ENCODE results near the gene CXCL16. TPM values are rescaled to one million over a fixed set of nuclear protein-coding genes. Genes with fewer than 3 reads are reported as not detected.
A peak's percentile ranks its signal among the peaks of the same experiment; 100 is the strongest.

Gene CXCL16
- total and polyA plus RNA-seq, 8 donors, result 13.7 to 47.4 (median 28.8) TPM

- Histone ChIP-seq H3K36me3 (no peaks in the 10 kb centered on the region), H3K27me3 (peaks cover 0 to 73% (median 6%) of the 10 kb centered on the region in 3 donors), H3K4me3 (no peak overlapping the region), H3K27ac (no peak overlapping the region), H3K9me3 (no peaks in the 10 kb centered on the region), H3K4me1 (peaks cover 2 to 9% (median 3%) of the 10 kb centered on the region in 4 donors)
- intact Hi-C loops (cut with DNase I; ENCODE audit: low total_unique reads), result no loop called here
- WGBS, 5 donors, result 32 to 48% (median 44%) methylated on average over 3 of the region's 3 CpGs
- DNase-seq, result no peak
- no peak for TF ChIP-seq EP300 (IDR thresholded peaks at IDR 0.05)
- TF ChIP-seq CTCF (IDR thresholded peaks at IDR 0.05), result no peak
- no peak for TF ChIP-seq POLR2A (IDR thresholded peaks at IDR 0.05)
- no peak for TF ChIP-seq POLR2AphosphoS5 (IDR thresholded peaks at IDR 0.05)
Measured at GRCh38 chr17:4750606-4751005, 10.9 kb upstream of the CXCL16 start.

GRCh38 chr17:4748686-4749085 is 9.0 kb upstream of the CXCL16 start:
- Histone ChIP-seq H3K36me3 (no peaks in the 10 kb centered on the region), H3K4me1 (peaks cover 10 to 20% (median 11%) of the 10 kb centered on the region in 4 donors), H3K27ac (no peak overlapping the region), H3K9me3 (no peaks in the 10 kb centered on the region), H3K27me3 (peaks cover 0 to 75% (median 0%) of the 10 kb centered on the region in 3 donors), H3K4me3 (no peak overlapping the region)
- WGBS, 5 donors, result 51 to 62% (median 57%) methylated on average over 4 of the region's 4 CpGs
- DNase-seq, result no peak
- intact Hi-C loops (cut with DNase I; ENCODE audit: low total_unique reads), result no loop called here
- no peak for TF ChIP-seq CTCF (IDR thresholded peaks at IDR 0.05)
- no peak for TF ChIP-seq POLR2AphosphoS5 (IDR thresholded peaks at IDR 0.05)
- TF ChIP-seq POLR2A (IDR thresholded peaks at IDR 0.05), result no peak
- no peak for TF ChIP-seq EP300 (IDR thresholded peaks at IDR 0.05)

GRCh38 chr17:4747847-4748246 is 8.1 kb upstream of the CXCL16 start:
- Histone ChIP-seq H3K27ac (peak overlapping the region in 2 of 5 donors; percentile 26 to 44), H3K4me3 (no peak overlapping the region)
- 37 to 64% (median 51%) methylated on average over 5 of the region's 5 CpGs for WGBS, 5 donors

More at GRCh38 chr17:4747847-4748246, 8.1 kb upstream of the CXCL16 start:
- TF ChIP-seq EP300 (IDR thresholded peaks at IDR 0.05) (no peak), CTCF (IDR thresholded peaks at IDR 0.05) (no peak), POLR2AphosphoS5 (IDR thresholded peaks at IDR 0.05) (no peak), POLR2A (IDR thresholded peaks at IDR 0.05) (no peak)
- intact Hi-C loops (cut with DNase I; ENCODE audit: low total_unique reads), result no loop called here
- peaks cover 10 to 20% (median 11%) of the 10 kb centered on the region in 4 donors for H3K4me1 ChIP-seq
- H3K36me3 ChIP-seq, result no peaks in the 10 kb centered on the region
- peak in 1 of 2 donors; percentile 56 for DNase-seq
- peaks cover 0 to 72% (median 0%) of the 10 kb centered on the region in 3 donors for H3K27me3 ChIP-seq
- H3K9me3 ChIP-seq, result no peaks in the 10 kb centered on the region
